MM.1S (cell line): Measurements from ENCODE around the gene BRD1.

Experiments used
- DNase-seq: peaks from one replicate; pipeline ENCODE4 v3.0.0-alpha.2; 2015
- H2AFZ ChIP-seq: fragments of 300-600 bp; sonication (generic); 2 replicates; pipeline ENCODE4 v1.6.0; 2016; ENCODE audit warnings: antibody characterized with exemption, low read length
- H3F3A ChIP-seq: fragments of 300-600 bp; sonication (generic); 2 replicates; pipeline ENCODE4 v1.6.1; 2016; ENCODE audit warnings: mild to moderate bottlenecking, antibody characterized with exemption, low read length, moderate library complexity, mixed read lengths; ENCODE audit not compliant: insufficient read depth
- H3K27ac ChIP-seq: fragments of 300-600 bp; sonication (generic); 2 replicates; pipeline ENCODE4 v1.5.1; 2016; ENCODE audit warnings: mild to moderate bottlenecking, low read length
- H3K27me3 ChIP-seq: fragments of 300-600 bp; sonication (generic); replicated peaks from 2 replicates; pipeline ENCODE4 v1.6.0; 2016; ENCODE audit warnings: low read length; ENCODE audit not compliant: insufficient read depth
- H3K36me3 ChIP-seq: fragments of 300-600 bp; sonication (generic); replicated peaks from 2 replicates; pipeline ENCODE4 v1.6.1; 2016; ENCODE audit warnings: mild to moderate bottlenecking, low read length, mixed read lengths; ENCODE audit not compliant: insufficient read depth
- H3K4me1 ChIP-seq: fragments of 300-600 bp; sonication (generic); 2 replicates; pipeline ENCODE4 v1.6.1; 2016; ENCODE audit warnings: low read length, mixed read lengths
- H3K4me2 ChIP-seq: fragments of 300-600 bp; sonication (generic); 2 replicates; pipeline ENCODE4 v1.6.0; 2016; ENCODE audit warnings: low read depth, low read length
- H3K4me3 ChIP-seq: fragments of 300-600 bp; sonication (generic); 2 replicates; pipeline ENCODE4 v1.5.1; 2016; ENCODE audit warnings: low read length, mixed read lengths
- H3K79me2 ChIP-seq: fragments of 300-600 bp; sonication (generic); 2 replicates; pipeline ENCODE4 v1.6.1; 2016; ENCODE audit warnings: mixed run types, low read length, mixed read lengths
- H3K9ac ChIP-seq: fragments of 300-600 bp; sonication (generic); 2 replicates; pipeline ENCODE4 v1.6.1; 2016; ENCODE audit warnings: low read length, mixed read lengths
- H3K9me2 ChIP-seq: fragments of 300-600 bp; sonication (generic); replicated peaks from 2 replicates; pipeline ENCODE4 v1.6.1; 2016; ENCODE audit warnings: mild to moderate bottlenecking, low read length, mixed read lengths; ENCODE audit not compliant: insufficient read depth
- H3K9me3 ChIP-seq: fragments of 300-600 bp; sonication (generic); replicated peaks from 2 replicates; pipeline ENCODE4 v1.6.1; 2016; ENCODE audit warnings: mild to moderate bottlenecking, low read length, mixed read lengths; ENCODE audit not compliant: insufficient read depth
- H4K20me1 ChIP-seq: fragments of 300-600 bp; sonication (generic); 2 replicates; pipeline ENCODE4 v1.6.1; 2016; ENCODE audit warnings: mild to moderate bottlenecking, low read length, moderate library complexity, mixed read lengths; ENCODE audit not compliant: insufficient read depth
- EZH2 ChIP-seq: fragments of 300-600 bp; sonication (generic); optimal IDR thresholded peaks from 2 replicates; pipeline ENCODE3; 2017; ENCODE audit warnings: low read depth, mild to moderate bottlenecking, antibody characterized with exemption, low read length, mixed read lengths
- EZH2phosphoT487 ChIP-seq: fragments of 300-600 bp; sonication (generic); IDR thresholded peaks from 2 replicates; pipeline ENCODE4 v1.6.1; 2018; ENCODE audit warnings: antibody characterized with exemption, low read length
- TF ChIP-seq, protein P1 (sequence below): fragments of 300-600 bp; sonication (generic); IDR thresholded peaks from 2 replicates; pipeline ENCODE4 v1.5.1; 2016; ENCODE audit warnings: antibody characterized with exemption, low read length, mixed read lengths

Gene BRD1

DNA sequence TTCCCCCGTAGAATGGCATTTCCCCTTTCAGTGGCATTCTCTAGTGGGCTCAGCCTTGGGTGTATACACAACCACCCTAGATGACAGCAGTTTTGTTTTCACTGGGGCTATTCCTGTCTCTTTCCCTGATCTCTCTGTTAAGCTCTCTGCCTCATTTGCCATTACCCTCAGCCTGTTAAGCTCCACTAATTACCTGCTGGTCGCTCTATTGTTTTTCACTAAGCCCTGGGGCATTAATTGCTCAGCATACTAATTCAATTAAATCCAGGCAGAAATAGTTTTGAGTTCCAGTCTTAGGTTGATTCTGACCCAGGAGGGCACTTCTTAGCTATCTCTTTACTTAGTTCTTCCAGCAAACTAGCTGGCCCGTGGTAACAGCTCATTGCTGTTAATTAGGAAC lies 80.0 kb downstream of the BRD1 start:
- DNase-seq = no peak
- Histone ChIP-seq H3K4me1 (no peaks in the 10 kb centered on the region), H3K27ac (no peak overlapping the region), H2AFZ (no peak overlapping the region), H3K4me2 (no peak overlapping the region), H3F3A (no peaks in the 10 kb centered on the region), H3K27me3 (peaks cover 53% of the 10 kb centered on the region), H4K20me1 (no peaks in the 10 kb centered on the region), H3K9ac (no peak overlapping the region), H3K36me3 (no peaks in the 10 kb centered on the region), H3K4me3 (no peak overlapping the region), H3K79me2 (no peaks in the 10 kb centered on the region), H3K9me2 (no peaks in the 10 kb centered on the region), H3K9me3 (no peaks in the 10 kb centered on the region)
- no peak for TF ChIP-seq EZH2phosphoT487
- TF ChIP-seq, protein P1, sequence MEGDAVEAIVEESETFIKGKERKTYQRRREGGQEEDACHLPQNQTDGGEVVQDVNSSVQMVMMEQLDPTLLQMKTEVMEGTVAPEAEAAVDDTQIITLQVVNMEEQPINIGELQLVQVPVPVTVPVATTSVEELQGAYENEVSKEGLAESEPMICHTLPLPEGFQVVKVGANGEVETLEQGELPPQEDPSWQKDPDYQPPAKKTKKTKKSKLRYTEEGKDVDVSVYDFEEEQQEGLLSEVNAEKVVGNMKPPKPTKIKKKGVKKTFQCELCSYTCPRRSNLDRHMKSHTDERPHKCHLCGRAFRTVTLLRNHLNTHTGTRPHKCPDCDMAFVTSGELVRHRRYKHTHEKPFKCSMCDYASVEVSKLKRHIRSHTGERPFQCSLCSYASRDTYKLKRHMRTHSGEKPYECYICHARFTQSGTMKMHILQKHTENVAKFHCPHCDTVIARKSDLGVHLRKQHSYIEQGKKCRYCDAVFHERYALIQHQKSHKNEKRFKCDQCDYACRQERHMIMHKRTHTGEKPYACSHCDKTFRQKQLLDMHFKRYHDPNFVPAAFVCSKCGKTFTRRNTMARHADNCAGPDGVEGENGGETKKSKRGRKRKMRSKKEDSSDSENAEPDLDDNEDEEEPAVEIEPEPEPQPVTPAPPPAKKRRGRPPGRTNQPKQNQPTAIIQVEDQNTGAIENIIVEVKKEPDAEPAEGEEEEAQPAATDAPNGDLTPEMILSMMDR = no peak
- TF ChIP-seq EZH2 = no peak

DNA sequence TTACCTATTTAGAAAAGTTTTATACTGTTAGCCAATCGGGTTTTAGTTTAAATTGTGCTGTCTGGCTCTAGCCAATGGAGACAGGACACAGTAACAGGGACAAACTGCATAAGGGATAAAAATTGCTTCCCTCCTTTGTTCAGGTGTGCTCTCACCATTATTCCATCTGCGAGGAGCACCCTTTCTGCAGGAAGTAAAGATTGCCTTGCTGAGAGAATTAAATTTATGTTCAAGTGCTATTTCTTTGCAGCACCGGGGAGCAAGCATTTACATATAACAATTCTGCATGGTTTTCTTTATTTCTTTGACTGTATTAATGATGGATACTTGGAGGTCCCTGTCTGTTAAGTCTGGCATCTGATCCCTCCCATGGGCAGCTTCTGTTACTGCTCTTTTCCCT lies 80.5 kb downstream of the BRD1 start:
- no peak overlapping the region for H3K4me2 ChIP-seq
- H3K9me3 ChIP-seq = no peaks in the 10 kb centered on the region
- peaks cover 47% of the 10 kb centered on the region for H3K27me3 ChIP-seq
- DNase-seq = no peak
- no peaks in the 10 kb centered on the region for H3K79me2 ChIP-seq
- H3K4me1 ChIP-seq = no peaks in the 10 kb centered on the region
- H3K36me3 ChIP-seq = no peaks in the 10 kb centered on the region
- no peaks in the 10 kb centered on the region for H3F3A ChIP-seq
- TF ChIP-seq EZH2 (no peak), EZH2phosphoT487 (no peak)
- TF ChIP-seq, protein P1 = no peak
- H3K9ac ChIP-seq = no peak overlapping the region
- H3K4me3 ChIP-seq = no peak overlapping the region
- no peak overlapping the region for H2AFZ ChIP-seq
- no peaks in the 10 kb centered on the region for H3K9me2 ChIP-seq
- no peaks in the 10 kb centered on the region for H4K20me1 ChIP-seq
- no peak overlapping the region for H3K27ac ChIP-seq

- no peaks in the 10 kb centered on the region for H3K4me1 ChIP-seq
- no peaks in the 10 kb centered on the region for H3K9me2 ChIP-seq
- TF ChIP-seq, protein P1 = no peak
- TF ChIP-seq EZH2phosphoT487 (no peak), EZH2 (no peak)
- H3K4me3 ChIP-seq = no peak overlapping the region
- H3K4me2 ChIP-seq = no peak overlapping the region
- H2AFZ ChIP-seq = no peak overlapping the region
- no peak overlapping the region for H3K9ac ChIP-seq
- H3K27ac ChIP-seq = no peak overlapping the region
- no peaks in the 10 kb centered on the region for H4K20me1 ChIP-seq
- peaks cover 47% of the 10 kb centered on the region for H3K27me3 ChIP-seq
- no peaks in the 10 kb centered on the region for H3K9me3 ChIP-seq
- no peaks in the 10 kb centered on the region for H3F3A ChIP-seq
- H3K79me2 ChIP-seq = no peaks in the 10 kb centered on the region
- no peaks in the 10 kb centered on the region for H3K36me3 ChIP-seq
- no peak for DNase-seq
Measured at GRCh38 chr22:49746065-49746464, 81.6 kb downstream of the BRD1 start.

- no peak overlapping the region for H3K9ac ChIP-seq
- H3K4me2 ChIP-seq = no peak overlapping the region
- no peak for TF ChIP-seq EZH2
- no peak for TF ChIP-seq EZH2phosphoT487
- TF ChIP-seq, protein P1 = no peak
- no peaks in the 10 kb centered on the region for H3K9me3 ChIP-seq
- no peaks in the 10 kb centered on the region for H3F3A ChIP-seq
- peaks cover 60% of the 10 kb centered on the region for H3K27me3 ChIP-seq
- no peaks in the 10 kb centered on the region for H3K4me1 ChIP-seq
- no peaks in the 10 kb centered on the region for H3K9me2 ChIP-seq
- no peak overlapping the region for H2AFZ ChIP-seq
- no peak for DNase-seq
- H3K36me3 ChIP-seq = no peaks in the 10 kb centered on the region
- no peaks in the 10 kb centered on the region for H3K79me2 ChIP-seq
- H4K20me1 ChIP-seq = no peaks in the 10 kb centered on the region
- H3K27ac ChIP-seq = no peak overlapping the region
- no peak overlapping the region for H3K4me3 ChIP-seq
Measured at GRCh38 chr22:49740242-49740641, 87.4 kb downstream of the BRD1 start.
